NB4 (cell line): ENCODE results near the gene SPATA24.

ENCODE experiments used
- DNase-seq: peaks from one replicate; pipeline ENCODE4 v3.0.0; 2010; ENCODE audit warnings: low read depth
- H3K4me3 ChIP-seq: one replicate; pipeline ENCODE4 v1.5.1; 2011; ENCODE audit warnings: mild to moderate bottlenecking, low read depth, low read length, moderate library complexity
- MYC ChIP-seq: IDR thresholded peaks from 2 replicates; pipeline ENCODE4 v1.6.1; 2011; ENCODE audit warnings: low read depth, low read length
- POLR2A ChIP-seq: IDR thresholded peaks from 2 replicates; pipeline ENCODE4 v1.6.1; 2011; ENCODE audit warnings: mild to moderate bottlenecking; ENCODE audit not compliant: insufficient read length; ENCODE audit errors: extremely low read depth
- TF ChIP-seq, protein P1 (sequence below): IDR thresholded peaks from one replicate; pipeline ENCODE4 v1.5.1; 2012; ENCODE audit warnings: low read depth, low read length
- TF ChIP-seq, protein P2 (sequence below): IDR thresholded peaks from 2 replicates; pipeline ENCODE4 v1.6.1; 2011; ENCODE audit warnings: low read depth, low read length

The SPATA24 gene

GRCh38 chr5:139369181-139369580, 34.7 kb downstream of the SPATA24 start:
- H3K4me3 ChIP-seq, result no peak overlapping the region
- TF ChIP-seq MYC, result no peak
- TF ChIP-seq, protein P1, sequence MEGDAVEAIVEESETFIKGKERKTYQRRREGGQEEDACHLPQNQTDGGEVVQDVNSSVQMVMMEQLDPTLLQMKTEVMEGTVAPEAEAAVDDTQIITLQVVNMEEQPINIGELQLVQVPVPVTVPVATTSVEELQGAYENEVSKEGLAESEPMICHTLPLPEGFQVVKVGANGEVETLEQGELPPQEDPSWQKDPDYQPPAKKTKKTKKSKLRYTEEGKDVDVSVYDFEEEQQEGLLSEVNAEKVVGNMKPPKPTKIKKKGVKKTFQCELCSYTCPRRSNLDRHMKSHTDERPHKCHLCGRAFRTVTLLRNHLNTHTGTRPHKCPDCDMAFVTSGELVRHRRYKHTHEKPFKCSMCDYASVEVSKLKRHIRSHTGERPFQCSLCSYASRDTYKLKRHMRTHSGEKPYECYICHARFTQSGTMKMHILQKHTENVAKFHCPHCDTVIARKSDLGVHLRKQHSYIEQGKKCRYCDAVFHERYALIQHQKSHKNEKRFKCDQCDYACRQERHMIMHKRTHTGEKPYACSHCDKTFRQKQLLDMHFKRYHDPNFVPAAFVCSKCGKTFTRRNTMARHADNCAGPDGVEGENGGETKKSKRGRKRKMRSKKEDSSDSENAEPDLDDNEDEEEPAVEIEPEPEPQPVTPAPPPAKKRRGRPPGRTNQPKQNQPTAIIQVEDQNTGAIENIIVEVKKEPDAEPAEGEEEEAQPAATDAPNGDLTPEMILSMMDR, result no peak
- TF ChIP-seq POLR2A, result no peak
- TF ChIP-seq, protein P2, sequence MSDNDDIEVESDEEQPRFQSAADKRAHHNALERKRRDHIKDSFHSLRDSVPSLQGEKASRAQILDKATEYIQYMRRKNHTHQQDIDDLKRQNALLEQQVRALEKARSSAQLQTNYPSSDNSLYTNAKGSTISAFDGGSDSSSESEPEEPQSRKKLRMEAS, result no peak
- no peak for DNase-seq

GRCh38 chr5:139368613-139369012, 35.3 kb downstream of the SPATA24 start:
- H3K4me3 ChIP-seq, result no peak overlapping the region
- peak; percentile 44 for DNase-seq
- TF ChIP-seq POLR2A (no peak), MYC (no peak)
- TF ChIP-seq, protein P1, result no peak
- TF ChIP-seq, protein P2, result no peak

GRCh38 chr5:139364466-139364865, 39.4 kb downstream of the SPATA24 start:
- H3K4me3 ChIP-seq, result no peak overlapping the region
- no peak for DNase-seq
- TF ChIP-seq, protein P1, result no peak
- TF ChIP-seq MYC (no peak), POLR2A (no peak)
- TF ChIP-seq, protein P2, result no peak

GRCh38 chr5:139363937-139364336, 40.0 kb downstream of the SPATA24 start:
- TF ChIP-seq POLR2A, result no peak
- TF ChIP-seq MYC, result no peak
- TF ChIP-seq, protein P2, result no peak
- TF ChIP-seq, protein P1, result no peak
- no peak overlapping the region for H3K4me3 ChIP-seq
- DNase-seq, result no peak

- no peak for DNase-seq
- TF ChIP-seq POLR2A, result no peak
- TF ChIP-seq, protein P1, result no peak
- no peak overlapping the region for H3K4me3 ChIP-seq
Observed at GRCh38 chr5:139361835-139362429, 42.0 kb downstream of the SPATA24 start.

GRCh38 chr5:139360384-139360783, 43.5 kb downstream of the SPATA24 start:
- no peak overlapping the region for H3K4me3 ChIP-seq
- no peak for TF ChIP-seq POLR2A
- TF ChIP-seq, protein P2, result no peak
- TF ChIP-seq, protein P1, result no peak
- TF ChIP-seq MYC, result no peak
- DNase-seq, result no peak
